AG10803 (cell line): ENCODE data around the gene SH3TC1.

Source experiments
- DNase-seq: peaks from one replicate; pipeline ENCODE4 v3.0.0; 2010; ENCODE audit warnings: low read depth
- H3K4me3 ChIP-seq: 2 replicates; pipeline ENCODE4 v1.5.1; 2011; ENCODE audit warnings: mild to moderate bottlenecking, low read length, control low read depth
- TF ChIP-seq, protein P1 (sequence below): conservative IDR thresholded peaks from 2 replicates; pipeline ENCODE4 v1.5.1; 2011; ENCODE audit warnings: mild to moderate bottlenecking, low read length, control low read depth, inconsistent platforms

SH3TC1 gene

DNA sequence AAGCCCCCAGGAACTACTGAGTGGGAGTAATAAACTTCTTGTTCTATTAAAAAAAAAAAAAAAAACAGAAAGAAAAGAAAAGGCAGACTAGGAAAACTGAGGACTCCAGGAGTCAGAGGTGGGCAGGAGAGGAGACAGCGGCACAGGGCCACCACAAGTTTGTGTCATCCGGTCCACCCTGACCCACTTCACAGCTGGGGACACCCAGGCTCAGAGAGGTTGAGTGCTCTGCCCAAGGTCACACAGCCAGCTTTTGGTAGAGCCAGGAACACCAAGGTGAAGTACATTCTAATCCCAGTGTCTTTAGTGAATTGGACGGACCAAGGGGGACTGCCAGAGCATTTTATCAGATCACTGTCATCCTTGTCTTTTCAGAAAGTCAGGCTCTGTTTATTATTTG lies 24.1 kb upstream of the SH3TC1 start:
- H3K4me3 ChIP-seq: no peak overlapping the region
- TF ChIP-seq, protein P1, sequence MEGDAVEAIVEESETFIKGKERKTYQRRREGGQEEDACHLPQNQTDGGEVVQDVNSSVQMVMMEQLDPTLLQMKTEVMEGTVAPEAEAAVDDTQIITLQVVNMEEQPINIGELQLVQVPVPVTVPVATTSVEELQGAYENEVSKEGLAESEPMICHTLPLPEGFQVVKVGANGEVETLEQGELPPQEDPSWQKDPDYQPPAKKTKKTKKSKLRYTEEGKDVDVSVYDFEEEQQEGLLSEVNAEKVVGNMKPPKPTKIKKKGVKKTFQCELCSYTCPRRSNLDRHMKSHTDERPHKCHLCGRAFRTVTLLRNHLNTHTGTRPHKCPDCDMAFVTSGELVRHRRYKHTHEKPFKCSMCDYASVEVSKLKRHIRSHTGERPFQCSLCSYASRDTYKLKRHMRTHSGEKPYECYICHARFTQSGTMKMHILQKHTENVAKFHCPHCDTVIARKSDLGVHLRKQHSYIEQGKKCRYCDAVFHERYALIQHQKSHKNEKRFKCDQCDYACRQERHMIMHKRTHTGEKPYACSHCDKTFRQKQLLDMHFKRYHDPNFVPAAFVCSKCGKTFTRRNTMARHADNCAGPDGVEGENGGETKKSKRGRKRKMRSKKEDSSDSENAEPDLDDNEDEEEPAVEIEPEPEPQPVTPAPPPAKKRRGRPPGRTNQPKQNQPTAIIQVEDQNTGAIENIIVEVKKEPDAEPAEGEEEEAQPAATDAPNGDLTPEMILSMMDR: no peak
- no peak for DNase-seq

DNA sequence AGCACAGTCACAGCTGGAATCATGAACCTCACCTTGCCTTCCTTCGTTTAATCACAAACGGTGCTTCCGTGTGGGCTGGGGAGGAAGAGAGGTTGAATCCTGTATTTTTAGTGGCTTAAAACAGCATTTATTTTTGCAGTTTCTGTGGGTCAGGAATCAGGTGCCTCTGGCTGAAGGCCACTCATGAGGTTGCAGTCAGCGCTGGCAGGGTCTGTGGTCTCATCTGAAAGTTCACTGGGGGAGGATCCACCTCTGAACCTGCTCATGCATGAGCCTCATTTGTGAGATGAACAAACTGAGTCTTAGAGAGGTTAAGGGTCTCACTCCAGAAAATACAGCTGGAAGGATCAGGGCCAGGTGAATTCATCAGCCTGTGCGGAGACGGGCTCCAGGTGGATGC lies 23.4 kb upstream of the SH3TC1 start:
- no peak overlapping the region for H3K4me3 ChIP-seq
- TF ChIP-seq, protein P1: no peak
- no peak for DNase-seq

DNA sequence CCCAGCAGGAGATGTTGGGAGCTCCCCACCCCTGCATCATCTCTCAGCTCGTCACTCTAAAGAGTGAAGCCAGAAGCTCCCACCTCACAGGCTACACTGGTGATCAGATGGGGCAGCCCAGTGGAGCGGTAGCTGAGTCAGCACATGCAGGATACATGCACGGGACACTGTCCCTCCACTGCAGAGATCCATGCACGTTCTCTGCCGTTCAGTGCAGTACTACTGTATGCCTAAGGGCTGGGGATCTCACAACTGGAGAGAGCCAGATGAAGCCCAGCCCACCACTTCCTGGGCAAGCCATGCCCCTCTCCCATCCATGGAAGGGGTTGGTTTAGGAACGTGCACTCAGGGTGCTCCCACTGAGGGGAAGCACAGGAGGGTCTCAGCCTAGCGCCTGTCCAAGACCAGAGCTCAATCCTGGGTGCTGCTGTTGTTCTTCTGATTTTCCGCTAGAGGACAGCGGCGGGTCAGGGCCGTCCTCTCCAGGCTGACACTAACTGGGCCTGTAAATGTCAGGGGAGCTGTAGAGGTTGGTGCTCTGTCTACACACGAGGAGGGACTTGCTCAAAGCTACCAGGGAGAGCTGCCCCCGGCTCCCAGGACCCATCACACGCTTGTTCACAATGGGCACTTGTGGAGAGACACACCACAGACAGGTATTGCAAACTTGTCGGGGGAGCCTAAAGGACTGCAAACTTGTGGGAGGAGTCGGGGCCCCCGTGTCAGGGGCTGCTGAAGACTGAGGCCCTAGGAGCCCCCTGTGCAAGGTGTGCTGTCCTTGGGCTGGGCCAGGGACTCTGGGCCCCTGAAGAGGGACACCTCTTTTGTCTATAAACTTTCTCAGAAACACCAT lies 22.3 kb upstream of the SH3TC1 start:
- DNase-seq: peak; percentile 56
- no peak overlapping the region for H3K4me3 ChIP-seq
- TF ChIP-seq, protein P1: peak; percentile 83

DNA sequence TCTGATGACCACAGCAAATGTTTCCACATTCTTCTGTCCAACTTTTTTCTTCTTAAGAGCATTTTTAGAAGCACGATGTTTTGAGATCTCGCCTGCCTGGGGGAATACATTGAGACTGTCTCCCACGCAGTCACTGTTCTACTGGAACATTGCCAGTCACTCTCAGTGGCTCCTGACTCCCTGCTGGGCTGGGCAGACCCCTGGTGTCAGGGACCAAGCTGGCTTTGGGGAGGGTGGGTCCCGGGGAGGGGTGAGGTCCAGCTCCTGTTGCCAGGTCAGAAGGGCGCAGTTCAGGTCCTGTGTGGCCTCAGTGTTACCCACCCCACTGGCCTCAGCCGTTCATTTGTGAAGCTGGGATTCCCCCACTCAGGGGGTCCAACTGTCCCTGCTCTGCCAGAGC lies 21.5 kb upstream of the SH3TC1 start:
- no peak overlapping the region for H3K4me3 ChIP-seq
- TF ChIP-seq, protein P1: no peak
- no peak for DNase-seq

DNA sequence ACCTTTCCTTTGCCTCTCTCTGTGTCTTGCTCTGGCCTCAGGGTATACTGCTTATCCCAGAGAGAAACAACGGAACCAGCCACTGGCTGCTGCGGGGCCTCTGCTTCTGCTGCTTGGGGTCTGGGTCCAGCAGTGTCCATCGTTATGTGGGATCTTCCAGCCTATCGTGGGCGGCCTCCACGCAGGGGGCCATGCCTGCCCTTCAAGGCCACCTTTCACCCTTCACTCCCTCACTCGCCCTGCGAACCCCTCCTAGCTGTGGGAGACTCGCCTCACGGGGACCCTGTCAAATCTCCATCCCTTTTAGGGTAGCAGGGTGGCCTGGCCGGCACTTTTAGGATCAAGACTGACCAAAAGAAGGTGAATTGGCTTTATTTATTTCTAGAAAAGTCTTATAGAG lies 21.1 kb upstream of the SH3TC1 start:
- no peak for DNase-seq
- no peak overlapping the region for H3K4me3 ChIP-seq
- TF ChIP-seq, protein P1: no peak

DNA sequence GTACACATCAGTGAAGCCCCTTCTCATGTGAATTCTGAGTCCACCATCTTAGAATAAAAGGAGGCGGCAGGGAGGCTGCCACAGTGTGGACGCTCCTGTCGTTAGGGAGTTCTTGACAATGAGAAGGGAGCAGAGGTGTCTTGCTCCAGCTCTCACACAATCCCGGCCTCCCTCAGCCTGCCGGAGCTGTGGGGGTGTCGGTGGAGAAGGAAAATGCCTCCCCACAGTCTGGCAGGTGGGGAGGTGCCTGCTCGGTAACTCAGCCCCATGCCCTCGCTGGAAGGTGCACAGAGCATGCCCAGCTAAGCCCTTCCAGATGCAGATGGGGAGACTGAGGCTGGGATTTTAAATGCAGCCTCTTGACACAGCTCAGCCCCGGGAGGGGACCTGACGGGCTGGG lies 20.0 kb upstream of the SH3TC1 start:
- DNase-seq: no peak
- TF ChIP-seq, protein P1: no peak
- H3K4me3 ChIP-seq: no peak overlapping the region

- H3K4me3 ChIP-seq: no peak overlapping the region
- TF ChIP-seq, protein P1: no peak
- no peak for DNase-seq
These were observed 19.3 kb upstream of the SH3TC1 start for GRCh38 chr4:8179771-8180170.
